Adrenal gland (tissue), 5 donors: ENCODE results near the gene BUD13.

Experiments used
- CTCF ChIP-seq, 6 experiments: fragments of 450-650 bp in 4 of 6; fragments of 200-600 bp in 2 of 6; sonication (generic) in 1 of 6; IDR thresholded peaks; 1 replicate in 5 of 6; 2 replicates in 1 of 6; pipeline versions ENCODE4 v1.5.1 to v1.8.0; 2016 to 2021; ENCODE audit warnings: antibody characterized with exemption in 6 of 6, mild to moderate bottlenecking in 2 of 6, moderate library complexity in 1 of 6
- POLR2A ChIP-seq, 2 donors: fragments of 450-650 bp; IDR thresholded peaks; one replicate each; pipeline ENCODE4 v1.6.1; 2017; ENCODE audit warnings: antibody characterized with exemption in 2 of 2, mild to moderate bottlenecking in 2 of 2, moderate library complexity in 1 of 2
- donor health status: DM: no; HTN: no; CAD: no.

GRCh38 chr11:116786966-116787365 is 14.2 kb upstream of the BUD13 start:
- no peak for TF ChIP-seq POLR2A (IDR thresholded peaks at IDR 0.05)
- TF ChIP-seq CTCF (IDR thresholded peaks at IDR 0.05) = no peak
